Measurements from ENCODE around the gene TMEM61.

TMEM61 gene

DNA sequence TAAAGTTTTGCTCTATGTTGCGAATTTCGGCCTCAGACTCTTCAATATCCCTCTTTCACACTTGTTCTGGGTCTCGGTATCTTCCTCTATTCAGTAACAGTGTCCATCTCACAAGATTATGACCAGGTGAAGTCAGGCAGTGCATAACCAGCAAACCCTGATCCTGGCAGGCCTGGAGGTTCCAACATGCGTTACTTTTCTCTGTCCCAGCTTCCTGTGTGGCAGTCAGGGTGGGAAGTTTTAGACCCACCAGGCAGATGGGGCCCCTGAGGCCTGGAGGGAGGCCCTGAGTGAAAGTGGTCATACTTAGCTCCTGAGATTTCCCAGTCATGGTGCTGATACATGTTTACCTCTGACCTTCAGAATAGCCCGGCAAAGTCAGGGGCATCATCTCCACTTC, 5.1 kb downstream of the TMEM61 start:
- no peak for DNase-seq

DNA sequence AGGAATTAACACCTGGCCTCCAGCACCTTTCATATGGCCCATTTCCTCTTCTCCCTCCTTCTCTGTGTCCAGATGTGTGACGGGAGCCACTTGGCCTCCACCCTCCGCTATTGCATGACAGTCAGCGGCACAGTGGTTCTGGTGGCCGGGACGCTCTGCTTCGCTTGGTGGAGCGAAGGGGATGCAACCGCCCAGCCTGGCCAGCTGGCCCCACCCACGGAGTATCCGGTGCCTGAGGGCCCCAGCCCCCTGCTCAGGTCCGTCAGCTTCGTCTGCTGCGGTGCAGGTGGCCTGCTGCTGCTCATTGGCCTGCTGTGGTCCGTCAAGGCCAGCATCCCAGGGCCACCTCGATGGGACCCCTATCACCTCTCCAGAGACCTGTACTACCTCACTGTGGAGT, 5.6 kb downstream of the TMEM61 start:
- DNase-seq, result no peak

DNA sequence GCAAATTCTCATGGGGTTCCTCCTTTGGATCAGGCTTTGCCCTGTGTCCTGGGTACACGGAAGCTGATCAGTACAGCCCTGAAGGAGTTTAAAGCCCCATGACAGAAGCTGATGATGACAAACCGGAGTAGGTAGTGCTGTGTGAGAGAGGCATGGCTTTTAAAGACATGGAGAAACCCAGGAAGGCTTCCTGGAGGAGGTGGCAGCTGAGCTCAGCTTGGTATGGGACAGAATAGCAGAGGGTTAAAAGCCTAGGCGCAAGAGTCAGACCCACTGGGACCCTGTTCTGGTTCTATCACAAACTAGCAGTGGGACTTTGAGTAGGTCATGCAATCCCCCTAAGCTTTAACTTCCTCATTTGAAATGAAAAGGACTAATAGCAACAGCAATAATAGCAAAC, 6.1 kb downstream of the TMEM61 start:
- DNase-seq, result no peak

DNA sequence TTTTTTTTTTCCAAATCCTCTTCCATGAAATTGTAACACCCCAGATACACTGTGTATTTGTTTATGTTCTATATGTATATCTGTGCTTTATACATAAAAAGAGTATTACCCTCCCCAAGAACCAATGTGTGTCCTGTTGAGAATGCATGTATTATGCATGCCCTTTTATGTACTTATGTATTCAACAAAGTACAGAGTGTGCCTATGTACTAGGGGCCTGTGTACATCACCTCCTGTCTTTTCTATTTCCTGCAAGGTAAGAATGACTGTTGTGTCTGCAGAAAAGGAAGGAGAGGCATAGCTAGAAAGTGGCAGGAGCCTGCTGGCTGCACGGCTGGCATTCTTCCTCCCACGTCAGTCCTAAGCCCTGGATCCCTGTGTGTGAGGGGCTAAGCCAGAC, 7.0 kb downstream of the TMEM61 start:
- no peak for DNase-seq

DNA sequence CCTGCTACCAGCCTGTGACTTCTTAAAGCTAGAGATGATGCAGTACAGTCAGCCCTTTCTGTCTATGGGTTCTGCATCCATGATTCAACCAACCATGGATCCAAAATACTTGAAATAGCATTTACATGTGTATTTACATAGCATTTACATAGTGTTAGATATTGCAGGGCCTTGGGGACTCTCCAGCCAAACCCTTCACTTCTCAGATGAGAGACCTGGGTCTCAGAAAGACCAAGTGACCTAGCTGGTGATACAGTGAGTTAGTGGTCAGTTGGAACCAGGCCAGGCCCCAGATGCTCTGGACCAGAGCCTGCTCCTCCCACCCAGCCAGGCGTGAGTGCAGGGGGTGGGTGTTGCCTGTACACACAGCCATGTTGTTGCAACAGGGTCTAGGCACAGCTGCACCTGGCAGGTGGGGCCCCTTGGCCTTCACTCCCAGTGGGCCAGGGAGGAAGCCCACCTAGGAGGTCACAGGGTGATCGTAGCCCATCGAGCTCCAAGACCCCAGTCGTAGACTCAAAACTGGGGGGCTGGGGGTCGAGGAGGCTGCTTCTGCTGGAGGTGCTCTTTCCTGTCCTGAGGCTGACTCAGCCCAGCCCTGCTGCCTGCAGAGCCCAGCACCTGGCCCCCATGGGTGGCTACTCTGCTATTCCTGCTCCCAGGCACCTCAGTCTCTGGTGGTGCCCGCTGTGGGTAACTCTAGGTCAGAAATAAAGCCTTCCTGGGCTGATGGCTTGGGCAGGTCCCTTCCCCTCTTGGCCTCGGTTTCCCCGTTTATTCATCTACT, 7.7 kb downstream of the TMEM61 start:
- no peak for DNase-seq

DNA sequence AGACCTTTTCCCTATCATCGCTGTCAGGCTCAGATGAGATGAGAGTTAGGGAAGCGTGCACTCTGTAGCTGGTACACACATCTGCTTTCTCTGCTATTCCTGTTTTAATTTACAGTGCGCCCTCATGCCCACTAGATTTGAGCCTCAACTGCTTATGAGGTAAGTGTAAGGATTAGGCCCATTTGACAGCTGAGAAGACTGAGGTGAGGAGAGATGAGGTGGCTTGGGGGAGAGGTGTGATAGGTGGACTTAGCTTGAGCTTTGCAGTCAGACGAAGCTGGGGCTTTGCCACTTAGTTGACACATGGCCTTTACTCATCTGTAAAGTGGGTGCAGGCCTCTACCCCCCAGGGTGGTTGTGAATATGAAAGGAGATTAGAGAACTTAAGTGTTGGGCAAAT, 8.5 kb downstream of the TMEM61 start:
- DNase-seq, result no peak

DNA sequence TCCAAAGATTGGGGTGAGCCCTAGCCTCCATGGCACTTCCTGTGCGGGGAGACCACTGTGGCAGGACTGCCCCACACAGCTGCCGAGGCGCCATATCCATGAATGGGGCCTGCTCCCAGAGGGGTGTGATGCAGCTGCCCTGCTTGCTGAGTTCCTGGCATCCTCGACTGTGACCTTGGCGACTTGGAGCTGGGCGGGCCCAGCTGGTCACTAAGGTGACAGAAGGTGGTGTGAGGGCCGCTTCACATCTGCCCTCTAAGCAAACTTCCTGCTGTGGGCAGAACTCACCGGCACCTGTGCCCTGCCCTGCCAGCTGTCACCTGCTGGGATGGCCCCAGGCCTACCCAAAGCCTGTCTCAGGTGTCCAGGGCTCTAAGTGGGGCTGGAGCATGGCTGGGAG, 9.0 kb downstream of the TMEM61 start:
- no peak for DNase-seq

DNA sequence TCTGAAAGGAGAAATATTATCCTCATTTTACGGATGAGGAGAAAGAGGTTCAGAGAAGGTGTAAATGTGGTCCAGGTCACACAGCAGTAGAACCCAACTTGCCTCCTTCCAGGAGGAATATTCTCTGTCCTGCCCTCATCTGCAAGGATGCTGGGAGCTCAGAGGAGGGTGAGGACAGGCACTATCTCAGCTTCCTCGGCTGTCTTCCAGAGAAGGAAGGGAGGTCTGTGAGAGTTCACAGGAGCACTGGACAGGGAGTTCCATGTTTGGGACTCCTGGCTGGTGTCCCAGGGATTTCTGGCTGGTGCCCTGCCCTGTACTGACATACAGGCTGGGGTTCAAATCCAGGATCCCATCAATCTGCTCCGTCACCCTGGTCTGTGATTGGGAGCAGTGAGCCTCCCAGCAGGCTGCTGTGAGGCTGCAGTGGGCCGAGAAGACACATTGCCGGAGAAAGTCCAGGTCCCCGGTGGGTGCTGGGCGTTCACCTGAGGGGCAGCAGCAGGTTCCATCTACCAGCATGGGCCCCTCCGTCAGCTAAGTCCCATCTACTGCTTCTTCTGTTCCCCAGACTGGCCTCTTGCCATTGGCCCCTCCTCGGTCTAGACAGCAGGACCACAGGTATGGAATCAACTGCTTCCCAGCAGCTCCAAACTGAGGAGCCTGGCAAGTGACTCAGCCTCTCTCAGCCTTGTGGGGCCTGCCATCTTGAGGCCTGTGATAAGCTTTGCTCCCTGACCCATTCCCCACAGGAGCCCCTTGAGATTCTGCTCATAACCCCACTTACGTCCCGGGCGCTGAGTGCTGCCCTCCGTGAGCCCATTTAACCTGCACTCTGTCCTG, 9.8 kb downstream of the TMEM61 start:
- DNase-seq, result no peak

DNA sequence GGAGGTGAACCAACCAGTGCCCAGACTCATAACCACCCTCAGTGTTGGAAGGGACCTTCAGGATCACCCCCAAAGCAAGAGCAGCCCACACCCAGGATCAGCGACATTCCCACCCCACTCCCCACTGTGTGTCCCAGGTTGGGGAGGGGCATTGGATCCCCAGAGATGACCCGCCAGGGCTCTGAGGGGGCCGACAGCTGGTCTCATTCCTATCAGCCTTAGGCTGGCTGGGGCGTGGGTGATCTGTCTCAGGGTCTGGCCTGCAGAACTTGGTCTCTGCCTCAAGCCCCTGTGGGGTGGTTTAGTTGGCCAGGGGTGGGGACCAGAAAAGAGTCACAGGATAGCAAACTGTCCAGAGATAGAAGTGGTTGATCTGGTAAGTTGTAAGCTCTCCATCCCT, 10.5 kb downstream of the TMEM61 start:
- no peak for DNase-seq

DNA sequence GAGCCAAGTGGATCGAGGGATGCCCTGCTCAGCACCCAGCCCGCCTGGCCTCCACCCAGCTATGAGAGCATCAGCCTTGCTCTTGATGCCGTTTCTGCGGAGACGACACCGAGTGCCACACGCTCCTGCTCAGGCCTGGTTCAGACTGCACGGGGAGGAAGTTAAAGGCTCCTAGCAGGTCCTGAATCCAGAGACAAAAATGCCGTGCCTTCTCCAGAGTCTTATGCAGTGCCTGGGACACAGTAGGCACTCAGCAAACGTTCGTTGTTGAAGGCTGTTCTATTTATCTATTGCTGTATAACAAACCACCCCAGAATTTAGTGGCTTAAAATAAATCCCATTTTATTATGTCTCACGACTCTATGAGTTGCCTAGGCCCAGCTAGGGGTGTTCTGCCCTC, 11.5 kb downstream of the TMEM61 start:
- DNase-seq, result no peak

DNA sequence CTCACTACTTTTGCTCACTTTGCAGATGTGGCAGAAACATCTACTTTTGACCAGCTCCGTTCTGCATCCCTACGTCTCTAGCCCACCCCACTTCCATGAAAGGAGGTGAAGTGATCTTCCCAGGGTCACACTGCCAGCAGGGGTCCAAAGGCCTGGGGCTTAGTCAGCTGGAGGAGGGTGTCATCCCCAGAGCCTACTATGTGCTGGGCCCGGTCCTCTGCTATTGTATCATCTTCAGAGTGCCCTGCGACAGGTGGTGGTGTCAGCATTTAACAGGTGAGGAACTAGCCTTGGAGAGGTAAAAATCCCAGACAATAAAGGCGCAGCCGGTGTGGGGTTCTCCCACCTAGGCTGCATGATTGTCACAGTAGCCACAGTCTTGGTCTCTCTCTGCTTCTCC, 12.7 kb downstream of the TMEM61 start:
- no peak for DNase-seq

DNA sequence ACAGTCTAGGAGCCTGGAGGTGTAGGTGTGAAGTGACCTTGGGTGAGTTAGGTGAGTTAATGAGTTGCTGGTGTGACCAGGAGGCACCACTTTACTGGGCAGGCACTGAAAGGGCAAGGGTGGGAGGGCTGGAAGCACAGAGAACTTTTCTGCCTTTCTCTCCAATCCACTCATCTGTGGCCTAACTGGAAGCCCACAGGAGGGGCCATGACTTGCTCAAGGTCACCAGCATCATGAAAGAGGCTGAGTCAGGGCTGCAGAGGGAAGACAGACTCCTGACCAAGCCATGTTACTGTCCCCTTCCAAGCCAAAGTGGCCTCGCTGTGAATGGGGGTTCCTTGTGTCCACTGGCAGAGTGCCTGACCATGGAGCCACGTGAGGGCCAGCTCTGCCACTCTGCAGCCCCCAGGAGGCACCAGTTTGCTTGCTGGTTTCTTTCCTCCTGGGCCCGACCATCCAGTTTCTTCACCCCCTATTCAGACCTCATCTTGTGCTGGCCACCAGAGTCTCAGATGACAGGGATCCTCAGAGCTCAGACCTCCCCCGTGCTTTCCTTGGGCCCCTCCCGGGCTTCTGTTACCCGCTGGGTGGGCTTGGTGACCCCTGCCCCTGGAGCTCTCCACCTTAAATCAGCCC, 14.0 kb downstream of the TMEM61 start:
- no peak for DNase-seq

DNA sequence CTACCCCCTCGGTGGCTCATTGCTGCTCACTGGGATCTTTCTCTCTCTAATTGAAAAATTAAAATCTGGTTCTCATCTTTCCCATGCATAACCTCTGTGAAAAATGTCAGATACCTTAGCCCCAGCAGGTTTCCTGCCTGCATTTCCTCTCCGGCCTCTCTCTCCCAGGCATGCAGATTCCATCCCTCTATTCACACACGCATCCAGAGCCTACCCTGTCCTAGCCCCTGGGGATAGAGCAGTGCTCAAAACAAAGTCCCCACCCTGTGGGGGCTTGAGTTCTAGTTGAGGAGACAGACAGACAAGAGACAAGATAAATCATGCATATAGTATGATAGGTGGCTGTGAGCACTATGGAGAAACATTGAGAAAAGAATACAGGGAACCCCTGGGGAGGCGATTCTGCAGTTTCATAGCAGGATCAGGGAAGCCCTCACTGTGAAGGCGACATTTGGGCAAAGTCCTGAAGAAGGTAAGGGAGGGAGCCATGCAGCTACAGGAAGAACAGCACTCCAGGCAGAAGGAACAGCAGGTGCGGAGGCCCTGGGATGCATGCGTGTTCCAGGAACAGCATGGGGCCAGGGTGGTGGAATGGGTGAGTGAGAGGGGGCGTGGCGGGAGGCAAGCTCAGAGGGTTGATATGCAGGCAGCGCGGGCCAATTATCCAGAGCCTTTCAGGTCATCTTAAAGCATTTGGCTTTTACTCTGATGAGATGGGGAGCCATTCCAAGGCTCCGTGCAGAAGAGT, 14.8 kb downstream of the TMEM61 start:
- DNase-seq, result no peak

DNA sequence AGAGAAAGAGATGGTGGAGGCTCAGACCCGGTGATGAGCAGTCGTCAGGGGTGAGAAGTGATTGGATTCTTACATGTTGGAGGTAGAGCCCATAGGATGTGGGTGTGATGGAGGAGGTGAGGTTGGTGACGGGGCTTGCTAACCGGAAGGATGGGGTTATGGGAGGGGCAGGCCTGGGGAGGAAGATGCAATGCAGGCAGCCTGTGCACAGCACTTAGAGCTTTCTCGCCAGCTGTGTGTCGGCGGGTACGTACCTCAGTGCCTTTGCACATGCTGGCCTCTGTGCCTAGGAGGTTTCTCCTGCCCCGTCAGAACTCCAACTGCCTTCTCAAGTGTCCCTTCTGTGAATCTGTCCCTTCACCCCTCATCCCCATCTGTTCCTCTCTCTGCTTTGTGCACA, 15.4 kb downstream of the TMEM61 start:
- no peak for DNase-seq

DNA sequence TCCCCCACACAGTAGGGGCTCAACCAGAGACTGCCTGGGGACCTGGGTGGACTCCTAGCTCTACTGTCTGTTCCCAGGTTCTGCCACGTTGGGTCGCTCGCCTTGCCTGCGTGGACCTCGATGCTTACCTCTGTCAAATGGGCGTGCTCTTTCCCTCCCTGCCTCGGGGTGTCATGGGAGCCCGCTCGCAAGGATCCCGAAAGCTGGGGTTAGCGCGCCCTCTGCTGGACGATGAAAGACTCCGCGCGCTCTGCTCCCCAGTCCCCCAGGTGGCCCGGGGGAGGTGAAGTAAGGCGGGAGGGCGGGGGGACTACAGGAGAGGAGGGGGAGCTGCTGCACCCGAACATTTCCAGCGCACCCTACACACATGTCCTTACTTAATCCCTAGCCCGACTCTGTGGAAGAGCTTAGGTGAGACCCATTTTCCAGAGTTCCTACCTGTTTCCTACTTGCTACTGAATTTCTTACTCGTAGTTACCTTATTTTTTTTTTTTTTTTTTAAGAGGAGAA, 16.0 kb downstream of the TMEM61 start:
- DNase-seq, result peak in 39 of 51 donors; percentile 2 to 73 (median 30)

DNA sequence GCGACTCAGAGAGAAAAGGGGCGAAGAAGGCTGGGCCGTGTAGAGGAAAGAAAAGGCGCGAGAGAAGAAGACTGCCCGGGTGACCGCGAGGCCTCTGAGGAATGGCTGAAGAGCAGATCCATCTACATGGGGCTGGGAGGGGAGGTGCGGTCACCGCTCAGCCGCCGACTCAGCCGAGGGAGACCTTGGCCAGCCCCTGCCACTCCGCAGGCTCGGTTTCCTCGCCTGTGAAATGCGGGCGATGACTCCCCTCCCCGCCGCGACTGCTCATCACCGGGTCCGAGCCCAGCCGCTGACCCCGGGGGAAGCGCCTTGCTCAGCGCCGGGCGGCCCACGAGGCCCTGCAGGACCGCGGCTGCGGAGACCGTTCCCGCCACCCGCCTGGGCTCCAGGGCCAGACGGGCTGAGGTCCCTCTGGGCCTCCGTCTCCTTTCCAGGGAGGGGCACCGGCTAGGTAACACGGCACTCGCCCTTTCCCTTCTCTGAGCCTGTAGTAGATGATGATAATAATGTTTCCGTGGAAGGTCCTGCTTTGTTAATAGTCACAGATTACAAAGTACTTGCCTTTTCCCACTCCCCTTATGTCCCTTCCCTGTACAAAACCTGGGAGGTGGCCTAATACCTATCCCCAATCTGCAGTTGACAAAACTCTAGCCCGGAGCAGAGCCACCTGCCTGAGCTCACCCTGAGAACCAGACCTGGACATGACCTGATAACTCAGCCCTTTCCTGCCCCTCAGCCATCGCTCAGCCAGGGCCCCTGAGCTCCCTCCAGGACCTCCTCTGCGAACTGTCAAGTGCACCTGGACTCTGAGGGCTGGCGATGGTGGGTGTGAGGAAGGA, 16.7 kb downstream of the TMEM61 start:
- DNase-seq, result no peak

DNA sequence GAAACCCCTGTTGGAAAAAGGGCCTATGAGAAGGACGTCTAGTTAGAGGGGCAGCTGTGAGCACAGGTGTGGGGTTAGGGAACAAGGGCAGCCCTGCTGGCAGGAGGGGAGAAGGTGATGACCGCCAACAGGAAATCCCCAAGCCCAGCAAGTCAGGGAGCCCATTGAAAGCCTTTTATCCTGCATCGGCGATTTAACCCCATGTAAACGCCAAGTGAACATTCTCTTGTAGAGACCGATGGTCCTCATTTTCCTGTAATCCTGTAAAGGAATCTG, 17.2 kb downstream of the TMEM61 start:
- no peak for DNase-seq

DNA sequence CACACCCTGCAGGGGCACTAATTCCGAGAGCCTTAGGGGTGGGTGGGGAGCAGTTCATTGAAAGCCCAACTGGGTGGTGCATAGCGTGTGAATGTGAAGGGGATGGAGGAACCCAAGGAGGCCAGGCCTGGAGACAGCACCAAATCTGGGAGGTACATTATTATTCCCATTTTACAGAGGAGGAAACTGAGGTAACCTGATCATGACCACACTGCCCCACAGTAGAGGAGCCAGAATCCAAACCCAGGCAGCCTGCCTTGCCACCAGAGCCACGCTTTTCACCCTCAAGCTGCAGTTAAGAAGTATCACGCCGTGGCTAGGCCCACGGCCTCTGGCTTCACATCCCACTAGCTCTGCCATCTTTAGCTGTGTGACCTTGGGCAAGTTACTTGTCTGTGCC, 17.7 kb downstream of the TMEM61 start:
- no peak for DNase-seq

DNA sequence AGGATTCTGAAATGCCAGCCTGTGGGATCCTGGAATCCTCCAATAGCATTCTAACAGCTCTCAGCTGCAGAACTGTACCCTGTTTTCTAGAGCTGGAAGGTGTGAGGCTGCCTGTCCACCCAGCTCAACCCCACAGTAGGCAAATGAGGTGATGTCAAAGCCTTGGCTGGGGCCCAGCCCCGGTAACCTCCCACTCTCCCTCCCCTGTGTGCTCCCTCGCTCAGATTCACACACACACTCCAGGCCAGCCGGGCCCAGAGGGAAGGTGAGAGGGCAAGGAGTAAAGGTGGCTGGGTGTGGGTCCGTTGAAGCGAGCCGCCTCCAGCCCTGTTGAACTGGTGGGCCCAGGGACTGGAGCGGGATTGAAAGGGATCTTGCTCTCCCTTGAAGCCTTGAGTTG, 18.2 kb downstream of the TMEM61 start, which contains the start of gene BSND:
Gene BSND, plus strand, starts transcription at position 257 of the 400 bp plus-strand sequence. CDS start 254 bp downstream, outside the sequence.
- no peak for DNase-seq
